Gastrocnemius medialis (tissue), 4 donors: Measurements from ENCODE around the gene KCNJ4.

ENCODE experiments used
- POLR2A ChIP-seq, 2 donors: fragments of 450-650 bp; IDR thresholded peaks; one replicate each; pipeline ENCODE4 v1.6.1; 2017; ENCODE audit warnings: antibody characterized with exemption in 2 of 2, mild to moderate bottlenecking in 2 of 2, moderate library complexity in 2 of 2
- TF ChIP-seq, protein P1 (sequence below), 5 experiments: fragments of 450-650 bp in 3 of 5; fragments of 200-600 bp in 2 of 5; sonication (generic) in 2 of 5; IDR thresholded peaks in 4 of 5; conservative IDR thresholded peaks in 1 of 5; 1 replicate in 4 of 5; 2 replicates in 1 of 5; pipeline ENCODE4 v1.5.1; 2016 to 2019; ENCODE audit warnings: antibody characterized with exemption in 5 of 5, mild to moderate bottlenecking in 3 of 5, moderate library complexity in 3 of 5

DNA sequence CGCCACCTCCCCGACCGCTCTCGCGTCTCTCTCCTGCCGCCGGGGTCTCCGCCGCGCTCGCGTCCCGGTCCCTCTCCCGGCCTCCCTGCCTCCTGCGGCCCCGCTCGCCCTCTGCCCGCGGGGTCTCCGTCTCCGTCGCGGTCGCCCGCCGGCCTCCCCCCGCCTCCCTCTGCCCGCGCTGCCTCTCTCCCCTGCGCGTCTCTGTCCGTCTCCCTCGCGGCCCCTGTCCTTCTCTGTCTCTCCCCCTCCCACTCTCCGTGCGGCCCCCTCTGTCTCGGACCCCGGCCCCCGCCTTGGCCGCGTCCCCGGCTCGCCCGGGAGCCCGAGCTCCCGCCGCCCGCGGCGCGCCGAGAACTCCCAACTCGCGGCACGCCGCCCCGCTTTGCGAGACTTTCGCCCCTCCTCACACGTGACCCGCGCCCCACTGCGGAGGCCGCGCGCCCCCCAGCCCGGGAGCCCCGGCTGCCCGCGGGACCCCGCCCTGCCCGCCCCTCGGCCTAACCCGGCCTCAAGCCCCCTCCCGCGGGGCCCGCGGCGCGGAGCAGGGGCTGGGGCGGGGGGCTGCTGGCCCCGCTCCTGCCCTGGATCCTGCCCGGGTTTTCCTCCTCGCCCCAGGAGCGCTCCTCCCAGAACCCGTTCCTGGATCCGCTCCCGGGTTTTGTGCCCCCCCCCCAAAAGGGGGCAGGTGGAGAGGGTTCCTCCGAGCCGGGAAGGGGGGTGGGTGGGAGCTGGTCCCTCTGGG, 702 bp upstream of the KCNJ4 start:
- TF ChIP-seq, protein P1, sequence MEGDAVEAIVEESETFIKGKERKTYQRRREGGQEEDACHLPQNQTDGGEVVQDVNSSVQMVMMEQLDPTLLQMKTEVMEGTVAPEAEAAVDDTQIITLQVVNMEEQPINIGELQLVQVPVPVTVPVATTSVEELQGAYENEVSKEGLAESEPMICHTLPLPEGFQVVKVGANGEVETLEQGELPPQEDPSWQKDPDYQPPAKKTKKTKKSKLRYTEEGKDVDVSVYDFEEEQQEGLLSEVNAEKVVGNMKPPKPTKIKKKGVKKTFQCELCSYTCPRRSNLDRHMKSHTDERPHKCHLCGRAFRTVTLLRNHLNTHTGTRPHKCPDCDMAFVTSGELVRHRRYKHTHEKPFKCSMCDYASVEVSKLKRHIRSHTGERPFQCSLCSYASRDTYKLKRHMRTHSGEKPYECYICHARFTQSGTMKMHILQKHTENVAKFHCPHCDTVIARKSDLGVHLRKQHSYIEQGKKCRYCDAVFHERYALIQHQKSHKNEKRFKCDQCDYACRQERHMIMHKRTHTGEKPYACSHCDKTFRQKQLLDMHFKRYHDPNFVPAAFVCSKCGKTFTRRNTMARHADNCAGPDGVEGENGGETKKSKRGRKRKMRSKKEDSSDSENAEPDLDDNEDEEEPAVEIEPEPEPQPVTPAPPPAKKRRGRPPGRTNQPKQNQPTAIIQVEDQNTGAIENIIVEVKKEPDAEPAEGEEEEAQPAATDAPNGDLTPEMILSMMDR (IDR thresholded peaks at IDR 0.05 in 4 of 5, conservative IDR thresholded peaks at IDR 0.05 in 1 of 5) = no peak
- no peak for TF ChIP-seq POLR2A (IDR thresholded peaks at IDR 0.05)
